Osteoblast (primary cell): ENCODE data around the gene MPND. TPM values are rescaled to one million over a fixed set of nuclear protein-coding genes. Genes with fewer than 3 reads are reported as not detected.

Experiments used
- DNase-seq: peaks from one replicate; pipeline ENCODE4 v3.0.0; 2011; ENCODE audit warnings: low spot score, mixed read lengths; ENCODE audit not compliant: insufficient read length; ENCODE audit errors: missing footprints
- H2AFZ ChIP-seq: 2 replicates; pipeline ENCODE4 v1.6.0; 2011; ENCODE audit warnings: mild to moderate bottlenecking, low read length
- H3K27ac ChIP-seq: 2 replicates; pipeline ENCODE4 v1.5.1; 2011; ENCODE audit warnings: mild to moderate bottlenecking, low read depth, low read length, moderate library complexity
- H3K27me3 ChIP-seq: 2 replicates; pipeline ENCODE4 v1.6.0; 2012; ENCODE audit warnings: mild to moderate bottlenecking, control low read depth, inconsistent platforms, low read length, moderate library complexity; ENCODE audit not compliant: insufficient read depth
- H3K36me3 ChIP-seq: 2 replicates; pipeline ENCODE4 v1.5.1; 2011; ENCODE audit warnings: mild to moderate bottlenecking, low read length, control low read depth, moderate library complexity; ENCODE audit not compliant: insufficient read depth
- H3K4me1 ChIP-seq: 2 replicates; pipeline ENCODE4 v1.5.1; 2011; ENCODE audit warnings: mild to moderate bottlenecking, low read length, control low read depth, moderate library complexity; ENCODE audit not compliant: insufficient read depth
- H3K4me2 ChIP-seq: 2 replicates; pipeline ENCODE4 v1.6.0; 2011; ENCODE audit warnings: mild to moderate bottlenecking, low read length; ENCODE audit not compliant: insufficient read depth
- H3K4me3 ChIP-seq: fragments of 200-600 bp; sonication (generic); 3 replicates; pipeline ENCODE4 v1.5.1; 2012; ENCODE audit warnings: mild to moderate bottlenecking, low read length, inconsistent platforms; ENCODE audit not compliant: insufficient read depth
- H3K79me2 ChIP-seq: 2 replicates; pipeline ENCODE4 v1.6.0; 2012; ENCODE audit warnings: mild to moderate bottlenecking, low read length, control low read depth, inconsistent platforms; ENCODE audit not compliant: insufficient read depth
- H3K9me3 ChIP-seq: 2 replicates; pipeline ENCODE4 v1.5.1; 2011; ENCODE audit warnings: low read depth, low read length, control low read depth
- H4K20me1 ChIP-seq: 2 replicates; pipeline ENCODE4 v1.6.0; 2012; ENCODE audit warnings: mild to moderate bottlenecking, low read length, control low read depth; ENCODE audit not compliant: insufficient read depth
- CTCF ChIP-seq: IDR thresholded peaks from 2 replicates; pipeline ENCODE4 v1.5.1; 2011; ENCODE audit warnings: mild to moderate bottlenecking, low read depth, low read length, moderate library complexity; ENCODE audit errors: extremely low read depth
- total RNA-seq: library from RNA; depleted of rRNA; stranded (reverse); fragments of >200 nt; gene quantifications from 2 replicates; pipeline ENCODE4 v1.2.3, GENCODE V29; 2012

MPND gene
- total RNA-seq, 1 donor: 6.9 TPM

- Histone ChIP-seq H3K4me1 (peaks cover 65% of the 10 kb centered on the region), H3K4me2 (peak overlapping the region; percentile 40)
- DNase-seq: peak; percentile 93
Observed at GRCh38 chr19:4375164-4376027, 32.0 kb downstream of the MPND start.

GRCh38 chr19:4376028-4376670 lies 32.8 kb downstream of the MPND start:
- Histone ChIP-seq H3K4me2 (peak overlapping the region; percentile 40), H3K27ac (peak overlapping the region; percentile 2), H2AFZ (no peak overlapping the region), H3K4me1 (peaks cover 64% of the 10 kb centered on the region), H3K9me3 (no peaks in the 10 kb centered on the region), H4K20me1 (peaks cover 83% of the 10 kb centered on the region), H3K79me2 (peaks cover 93% of the 10 kb centered on the region), H3K36me3 (no peaks in the 10 kb centered on the region), H3K27me3 (no peaks in the 10 kb centered on the region), H3K4me3 (no peak overlapping the region)
- DNase-seq: peak; percentile 34
- no peak for TF ChIP-seq CTCF

More at GRCh38 chr19:4375164-4376027, 32.0 kb downstream of the MPND start:
- Histone ChIP-seq H3K36me3 (no peaks in the 10 kb centered on the region), H3K27me3 (no peaks in the 10 kb centered on the region), H2AFZ (no peak overlapping the region), H3K27ac (peak overlapping the region; percentile 90), H4K20me1 (peaks cover 84% of the 10 kb centered on the region), H3K9me3 (no peaks in the 10 kb centered on the region), H3K79me2 (peaks cover 93% of the 10 kb centered on the region), H3K4me3 (no peak overlapping the region)
- peak; percentile 62 for TF ChIP-seq CTCF

GRCh38 chr19:4376671-4376990 lies 33.3 kb downstream of the MPND start:
- no peak for DNase-seq
- Histone ChIP-seq H3K27me3 (no peaks in the 10 kb centered on the region), H3K79me2 (peaks cover 93% of the 10 kb centered on the region), H3K36me3 (no peaks in the 10 kb centered on the region), H3K27ac (peak overlapping the region; percentile 2), H4K20me1 (peaks cover 78% of the 10 kb centered on the region), H3K4me3 (no peak overlapping the region), H3K4me1 (peaks cover 59% of the 10 kb centered on the region), H2AFZ (no peak overlapping the region), H3K9me3 (no peaks in the 10 kb centered on the region), H3K4me2 (no peak overlapping the region)
- TF ChIP-seq CTCF: no peak

GRCh38 chr19:4376991-4377781 lies 33.8 kb downstream of the MPND start:
- H3K4me1 ChIP-seq: peaks cover 58% of the 10 kb centered on the region

More at GRCh38 chr19:4376991-4377781, 33.8 kb downstream of the MPND start:
- Histone ChIP-seq H4K20me1 (peaks cover 75% of the 10 kb centered on the region), H2AFZ (no peak overlapping the region), H3K27me3 (no peaks in the 10 kb centered on the region), H3K9me3 (no peaks in the 10 kb centered on the region), H3K36me3 (no peaks in the 10 kb centered on the region), H3K27ac (no peak overlapping the region), H3K4me3 (no peak overlapping the region), H3K79me2 (peaks cover 92% of the 10 kb centered on the region), H3K4me2 (no peak overlapping the region)
- TF ChIP-seq CTCF: no peak
- peak; percentile 84 for DNase-seq
